KMS-11 (cell line): ENCODE measurements around the gene HS3ST5.
"Not testable (repeated sequence)": the region's sequence is repeated elsewhere in the genome, so short reads cannot be mapped to it uniquely, and the experiment has no call there.

ENCODE experiments used
- H2AFZ ChIP-seq: fragments of 200-600 bp; sonication (generic); 2 replicates; pipeline ENCODE4 v1.6.1; 2016; ENCODE audit warnings: antibody characterized with exemption, mixed run types, low read depth
- H3K27ac ChIP-seq: fragments of 200-600 bp; sonication (generic); 2 replicates; pipeline ENCODE4 v1.6.1; 2016; ENCODE audit warnings: mild to moderate bottlenecking, mixed run types
- H3K27me3 ChIP-seq: fragments of 200-600 bp; sonication (generic); 2 replicates; pipeline ENCODE4 v1.6.1; 2017; ENCODE audit warnings: mild to moderate bottlenecking, low read depth, mixed run types, moderate library complexity; ENCODE audit not compliant: insufficient read depth
- H3K36me3 ChIP-seq: fragments of 200-600 bp; sonication (generic); 2 replicates; pipeline ENCODE4 v1.6.1; 2017; ENCODE audit warnings: mild to moderate bottlenecking, mixed run types; ENCODE audit not compliant: insufficient read depth
- H3K4me1 ChIP-seq: fragments of 200-600 bp; sonication (generic); 2 replicates; pipeline ENCODE4 v1.6.1; 2016; ENCODE audit warnings: mild to moderate bottlenecking, low read depth, mixed run types; ENCODE audit not compliant: poor library complexity, severe bottlenecking
- H3K4me2 ChIP-seq: fragments of 200-600 bp; sonication (generic); 2 replicates; pipeline ENCODE4 v1.7.0; 2016; ENCODE audit warnings: mild to moderate bottlenecking, mixed run types
- H3K4me3 ChIP-seq: fragments of 200-600 bp; sonication (generic); IDR thresholded peaks from 2 replicates; pipeline ENCODE4 v1.6.1; 2017; ENCODE audit warnings: low read depth, low read length, mixed read lengths; ENCODE audit not compliant: insufficient read depth
- H3K79me2 ChIP-seq: fragments of 200-600 bp; sonication (generic); 2 replicates; pipeline ENCODE4 v1.6.1; 2016; ENCODE audit warnings: low read depth, mixed run types; ENCODE audit not compliant: insufficient read depth
- H3K9ac ChIP-seq: fragments of 200-600 bp; sonication (generic); 2 replicates; pipeline ENCODE4 v1.6.1; 2016; ENCODE audit warnings: mild to moderate bottlenecking, mixed run types
- H4K20me1 ChIP-seq: fragments of 200-600 bp; sonication (generic); 2 replicates; pipeline ENCODE4 v1.6.1; 2016; ENCODE audit warnings: mild to moderate bottlenecking, mixed run types; ENCODE audit not compliant: insufficient read depth
- CTCF ChIP-seq: fragments of 200-600 bp; sonication (generic); conservative IDR thresholded peaks from 2 replicates; pipeline ENCODE4 v1.6.1; 2017; ENCODE audit warnings: low read depth, mild to moderate bottlenecking, antibody characterized with exemption, low read length, moderate library complexity, mixed read lengths

HS3ST5 gene

GRCh38 chr6:114020196-114020595 lies 322.6 kb downstream of the HS3ST5 start:
- no peak overlapping the region for H3K4me3 ChIP-seq

GRCh38 chr6:114017146-114017545 lies 325.7 kb downstream of the HS3ST5 start:
- H3K9ac ChIP-seq, H3K27me3 ChIP-seq, H3K27ac ChIP-seq, H2AFZ ChIP-seq, H3K4me1 ChIP-seq, H3K4me2 ChIP-seq, H3K4me3 ChIP-seq, H4K20me1 ChIP-seq, H3K36me3 ChIP-seq, H3K79me2 ChIP-seq: not testable (repeated sequence)

More at GRCh38 chr6:114020196-114020595, 322.6 kb downstream of the HS3ST5 start:
- H3K27ac ChIP-seq: no peak overlapping the region
- no peak overlapping the region for H3K4me2 ChIP-seq
- no peaks in the 10 kb centered on the region for H3K4me1 ChIP-seq
- H3K79me2 ChIP-seq: no peaks in the 10 kb centered on the region
- no peak overlapping the region for H3K9ac ChIP-seq
- H4K20me1 ChIP-seq: no peaks in the 10 kb centered on the region
- no peaks in the 10 kb centered on the region for H3K27me3 ChIP-seq
- no peak for TF ChIP-seq CTCF
- no peak overlapping the region for H2AFZ ChIP-seq
- H3K36me3 ChIP-seq: no peaks in the 10 kb centered on the region

- H3K36me3 ChIP-seq, H3K27me3 ChIP-seq, H3K79me2 ChIP-seq, H4K20me1 ChIP-seq, H3K27ac ChIP-seq, H3K9ac ChIP-seq, H3K4me3 ChIP-seq, H2AFZ ChIP-seq, H3K4me2 ChIP-seq, H3K4me1 ChIP-seq: not testable (repeated sequence)
Measured at GRCh38 chr6:114014106-114014505, 328.7 kb downstream of the HS3ST5 start.

- H3K27ac ChIP-seq: not testable (repeated sequence)
Measured at GRCh38 chr6:114011486-114011885, 331.3 kb downstream of the HS3ST5 start.

GRCh38 chr6:114010540-114010939 lies 332.3 kb downstream of the HS3ST5 start:
- Histone ChIP-seq H2AFZ (no peak overlapping the region), H3K79me2 (no peaks in the 10 kb centered on the region), H3K4me3 (no peak overlapping the region), H3K36me3 (no peaks in the 10 kb centered on the region), H3K9ac (no peak overlapping the region), H3K4me2 (no peak overlapping the region), H3K27ac (no peak overlapping the region), H4K20me1 (no peaks in the 10 kb centered on the region), H3K4me1 (peaks cover 24% of the 10 kb centered on the region), H3K27me3 (no peaks in the 10 kb centered on the region)
- TF ChIP-seq CTCF: no peak

More at GRCh38 chr6:114011486-114011885, 331.3 kb downstream of the HS3ST5 start:
- H3K36me3 ChIP-seq, H4K20me1 ChIP-seq, H3K79me2 ChIP-seq, H2AFZ ChIP-seq, H3K4me2 ChIP-seq, H3K27me3 ChIP-seq, H3K9ac ChIP-seq, H3K4me3 ChIP-seq: not testable (repeated sequence)
- peaks cover 17% of the 10 kb centered on the region for H3K4me1 ChIP-seq

GRCh38 chr6:114009192-114009591 lies 333.6 kb downstream of the HS3ST5 start:
- no peak overlapping the region for H2AFZ ChIP-seq
- no peak overlapping the region for H3K4me3 ChIP-seq
- no peaks in the 10 kb centered on the region for H3K79me2 ChIP-seq
- no peak for TF ChIP-seq CTCF
- no peak overlapping the region for H3K9ac ChIP-seq
- no peak overlapping the region for H3K4me2 ChIP-seq
- H3K27ac ChIP-seq: no peak overlapping the region
- H3K36me3 ChIP-seq: no peaks in the 10 kb centered on the region
- H3K27me3 ChIP-seq: no peaks in the 10 kb centered on the region
- H4K20me1 ChIP-seq: no peaks in the 10 kb centered on the region
- peaks cover 24% of the 10 kb centered on the region for H3K4me1 ChIP-seq
